KMS-11 (cell line): ENCODE data around the gene TRMT61A.
A peak's percentile ranks its signal among the peaks of the same experiment; 100 is the strongest.

Experiments
- H2AFZ ChIP-seq: fragments of 200-600 bp; sonication (generic); 2 replicates; pipeline ENCODE4 v1.6.1; 2016; ENCODE audit warnings: antibody characterized with exemption, mixed run types, low read depth
- H3K27ac ChIP-seq: fragments of 200-600 bp; sonication (generic); 2 replicates; pipeline ENCODE4 v1.6.1; 2016; ENCODE audit warnings: mild to moderate bottlenecking, mixed run types
- H3K27me3 ChIP-seq: fragments of 200-600 bp; sonication (generic); 2 replicates; pipeline ENCODE4 v1.6.1; 2017; ENCODE audit warnings: mild to moderate bottlenecking, low read depth, mixed run types, moderate library complexity; ENCODE audit not compliant: insufficient read depth
- H3K36me3 ChIP-seq: fragments of 200-600 bp; sonication (generic); 2 replicates; pipeline ENCODE4 v1.6.1; 2017; ENCODE audit warnings: mild to moderate bottlenecking, mixed run types; ENCODE audit not compliant: insufficient read depth
- H3K4me1 ChIP-seq: fragments of 200-600 bp; sonication (generic); 2 replicates; pipeline ENCODE4 v1.6.1; 2016; ENCODE audit warnings: mild to moderate bottlenecking, low read depth, mixed run types; ENCODE audit not compliant: poor library complexity, severe bottlenecking
- H3K4me2 ChIP-seq: fragments of 200-600 bp; sonication (generic); 2 replicates; pipeline ENCODE4 v1.7.0; 2016; ENCODE audit warnings: mild to moderate bottlenecking, mixed run types
- H3K4me3 ChIP-seq: fragments of 200-600 bp; sonication (generic); IDR thresholded peaks from 2 replicates; pipeline ENCODE4 v1.6.1; 2017; ENCODE audit warnings: low read depth, low read length, mixed read lengths; ENCODE audit not compliant: insufficient read depth
- H3K79me2 ChIP-seq: fragments of 200-600 bp; sonication (generic); 2 replicates; pipeline ENCODE4 v1.6.1; 2016; ENCODE audit warnings: low read depth, mixed run types; ENCODE audit not compliant: insufficient read depth
- H3K9ac ChIP-seq: fragments of 200-600 bp; sonication (generic); 2 replicates; pipeline ENCODE4 v1.6.1; 2016; ENCODE audit warnings: mild to moderate bottlenecking, mixed run types
- H4K20me1 ChIP-seq: fragments of 200-600 bp; sonication (generic); 2 replicates; pipeline ENCODE4 v1.6.1; 2016; ENCODE audit warnings: mild to moderate bottlenecking, mixed run types; ENCODE audit not compliant: insufficient read depth
- TF ChIP-seq, protein P1 (sequence below): fragments of 200-600 bp; sonication (generic); conservative IDR thresholded peaks from 2 replicates; pipeline ENCODE4 v1.6.1; 2017; ENCODE audit warnings: low read depth, mild to moderate bottlenecking, antibody characterized with exemption, low read length, moderate library complexity, mixed read lengths

The TRMT61A gene

GRCh38 chr14:103500148-103500990 is 28.6 kb upstream of the TRMT61A start:
- H3K79me2 ChIP-seq = no peaks in the 10 kb centered on the region
- no peak overlapping the region for H3K9ac ChIP-seq
- TF ChIP-seq, protein P1, sequence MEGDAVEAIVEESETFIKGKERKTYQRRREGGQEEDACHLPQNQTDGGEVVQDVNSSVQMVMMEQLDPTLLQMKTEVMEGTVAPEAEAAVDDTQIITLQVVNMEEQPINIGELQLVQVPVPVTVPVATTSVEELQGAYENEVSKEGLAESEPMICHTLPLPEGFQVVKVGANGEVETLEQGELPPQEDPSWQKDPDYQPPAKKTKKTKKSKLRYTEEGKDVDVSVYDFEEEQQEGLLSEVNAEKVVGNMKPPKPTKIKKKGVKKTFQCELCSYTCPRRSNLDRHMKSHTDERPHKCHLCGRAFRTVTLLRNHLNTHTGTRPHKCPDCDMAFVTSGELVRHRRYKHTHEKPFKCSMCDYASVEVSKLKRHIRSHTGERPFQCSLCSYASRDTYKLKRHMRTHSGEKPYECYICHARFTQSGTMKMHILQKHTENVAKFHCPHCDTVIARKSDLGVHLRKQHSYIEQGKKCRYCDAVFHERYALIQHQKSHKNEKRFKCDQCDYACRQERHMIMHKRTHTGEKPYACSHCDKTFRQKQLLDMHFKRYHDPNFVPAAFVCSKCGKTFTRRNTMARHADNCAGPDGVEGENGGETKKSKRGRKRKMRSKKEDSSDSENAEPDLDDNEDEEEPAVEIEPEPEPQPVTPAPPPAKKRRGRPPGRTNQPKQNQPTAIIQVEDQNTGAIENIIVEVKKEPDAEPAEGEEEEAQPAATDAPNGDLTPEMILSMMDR = peak; percentile 80
- H2AFZ ChIP-seq = no peak overlapping the region
- H3K4me3 ChIP-seq = no peak overlapping the region
- H3K4me2 ChIP-seq = no peak overlapping the region
- no peaks in the 10 kb centered on the region for H3K4me1 ChIP-seq
- no peaks in the 10 kb centered on the region for H3K36me3 ChIP-seq
- no peaks in the 10 kb centered on the region for H3K27me3 ChIP-seq
- no peak overlapping the region for H3K27ac ChIP-seq
- H4K20me1 ChIP-seq = no peaks in the 10 kb centered on the region

GRCh38 chr14:103501041-103501870 is 27.7 kb upstream of the TRMT61A start:
- no peaks in the 10 kb centered on the region for H4K20me1 ChIP-seq
- H3K4me3 ChIP-seq = no peak overlapping the region
- H2AFZ ChIP-seq = no peak overlapping the region
- no peaks in the 10 kb centered on the region for H3K36me3 ChIP-seq
- no peaks in the 10 kb centered on the region for H3K27me3 ChIP-seq
- no peak overlapping the region for H3K9ac ChIP-seq
- TF ChIP-seq, protein P1 = no peak
- H3K4me2 ChIP-seq = no peak overlapping the region
- no peaks in the 10 kb centered on the region for H3K4me1 ChIP-seq
- no peaks in the 10 kb centered on the region for H3K79me2 ChIP-seq
- no peak overlapping the region for H3K27ac ChIP-seq

DNA sequence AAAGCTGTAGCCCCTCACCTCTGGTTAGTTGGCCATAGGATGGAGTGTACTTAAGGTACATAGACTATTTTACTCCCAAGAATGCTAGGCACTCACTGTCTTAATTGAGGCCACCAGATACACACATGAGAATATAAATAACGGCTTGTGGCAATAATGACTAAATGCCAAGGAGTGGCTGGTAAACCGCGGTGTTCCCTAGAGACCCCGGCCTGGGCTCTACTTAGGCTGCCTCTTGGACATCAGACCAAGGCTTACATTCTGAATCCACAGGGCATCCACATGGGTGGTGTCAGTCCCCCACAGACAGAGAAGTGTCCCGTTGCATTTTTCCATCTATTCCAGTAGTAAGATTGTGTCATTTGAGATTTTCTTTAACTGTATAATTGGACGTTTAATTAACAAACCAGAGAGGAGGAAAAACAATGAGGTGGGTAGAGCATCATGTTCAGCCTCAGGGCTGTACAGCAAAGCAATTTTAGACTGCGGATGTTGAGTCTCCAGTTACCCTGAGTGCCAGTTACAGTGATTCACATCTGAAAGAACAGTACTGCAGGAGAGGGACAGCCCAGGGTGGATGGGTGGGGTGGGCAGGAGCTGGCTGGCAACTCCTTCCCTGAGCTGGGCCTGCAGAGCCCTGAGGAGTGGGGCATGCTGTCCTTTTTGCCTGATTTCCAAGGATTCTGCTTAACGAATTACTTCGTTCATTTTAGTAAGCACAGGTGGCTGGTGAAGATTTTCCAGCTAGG is 26.9 kb upstream of the TRMT61A start:
- Histone ChIP-seq H3K4me2 (no peak overlapping the region), H3K79me2 (no peaks in the 10 kb centered on the region), H3K27me3 (no peaks in the 10 kb centered on the region), H3K36me3 (no peaks in the 10 kb centered on the region), H3K4me3 (no peak overlapping the region), H3K27ac (no peak overlapping the region), H3K4me1 (no peaks in the 10 kb centered on the region), H2AFZ (no peak overlapping the region), H4K20me1 (no peaks in the 10 kb centered on the region), H3K9ac (no peak overlapping the region)
- TF ChIP-seq, protein P1 = no peak

DNA sequence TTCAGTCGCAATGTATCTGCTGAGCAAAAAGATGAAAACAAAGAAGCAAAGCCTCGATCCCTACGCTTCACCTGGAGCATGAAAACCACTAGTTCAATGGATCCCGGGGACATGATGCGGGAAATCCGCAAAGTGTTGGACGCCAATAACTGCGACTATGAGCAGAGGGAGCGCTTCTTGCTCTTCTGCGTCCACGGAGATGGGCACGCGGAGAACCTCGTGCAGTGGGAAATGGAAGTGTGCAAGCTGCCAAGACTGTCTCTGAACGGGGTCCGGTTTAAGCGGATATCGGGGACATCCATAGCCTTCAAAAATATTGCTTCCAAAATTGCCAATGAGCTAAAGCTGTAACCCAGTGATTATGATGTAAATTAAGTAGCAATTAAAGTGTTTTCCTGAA is 26.1 kb upstream of the TRMT61A start:
- H4K20me1 ChIP-seq = no peaks in the 10 kb centered on the region
- no peak overlapping the region for H3K4me2 ChIP-seq
- no peaks in the 10 kb centered on the region for H3K27me3 ChIP-seq
- H3K4me1 ChIP-seq = no peaks in the 10 kb centered on the region
- H3K36me3 ChIP-seq = no peaks in the 10 kb centered on the region
- no peak overlapping the region for H3K4me3 ChIP-seq
- no peak overlapping the region for H3K27ac ChIP-seq
- TF ChIP-seq, protein P1 = no peak
- H3K9ac ChIP-seq = no peak overlapping the region
- no peak overlapping the region for H2AFZ ChIP-seq
- H3K79me2 ChIP-seq = no peaks in the 10 kb centered on the region
